Measurements from ENCODE around the gene BZW1. TPM values are rescaled to one million over a fixed set of nuclear protein-coding genes. Genes with fewer than 3 reads are reported as not detected.

BZW1 gene
- total and polyA plus RNA-seq, 2 donors from 2014 or later = 50.5 to 188 TPM

DNA sequence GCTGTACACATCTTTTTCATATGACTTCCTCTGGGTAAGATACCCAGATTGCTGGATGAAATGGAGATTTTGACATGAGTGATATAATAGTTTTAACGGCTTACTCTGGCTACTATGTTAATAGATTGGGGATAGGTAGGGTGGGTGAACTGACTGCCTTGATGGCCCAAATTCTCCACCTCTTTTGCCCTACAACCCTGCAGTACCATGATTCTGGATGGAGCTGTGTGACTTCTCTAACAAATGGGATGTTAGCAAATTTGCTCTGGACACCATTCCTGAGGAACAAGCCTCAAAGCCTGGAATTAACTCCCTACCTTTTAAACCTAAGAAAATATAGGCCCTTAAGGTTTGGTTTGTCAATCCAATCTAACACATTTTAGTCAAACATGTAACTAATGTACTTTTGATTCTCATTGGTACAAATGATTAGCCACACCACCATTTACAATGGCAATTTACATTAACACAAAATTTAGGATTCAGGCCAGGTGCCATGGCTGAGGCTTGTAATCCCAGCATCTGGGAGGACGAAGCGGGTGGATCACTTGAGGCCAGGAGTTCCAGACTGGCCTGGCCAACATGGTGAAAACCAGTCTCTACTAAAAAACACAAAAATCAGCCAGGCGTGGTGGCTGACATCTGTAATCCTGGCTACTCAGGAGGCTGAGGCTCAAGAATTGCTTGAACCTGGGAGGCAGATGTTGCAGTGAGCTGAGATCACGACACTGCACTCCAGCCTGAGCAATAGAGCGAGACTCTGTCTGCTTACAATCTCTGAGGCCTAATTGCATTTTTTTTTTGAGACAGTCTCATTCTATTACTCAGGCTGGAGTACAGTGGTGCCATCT is 39.9 kb downstream of the BZW1 start:
- H3K4me1 ChIP-seq (ENCODE audit: control insufficient read depth in 2 of 3, insufficient read depth in 2 of 3, low read depth in 1 of 3, low read length in 3 of 3) = no peaks in the 10 kb centered on the region
- TF ChIP-seq, protein P1, sequence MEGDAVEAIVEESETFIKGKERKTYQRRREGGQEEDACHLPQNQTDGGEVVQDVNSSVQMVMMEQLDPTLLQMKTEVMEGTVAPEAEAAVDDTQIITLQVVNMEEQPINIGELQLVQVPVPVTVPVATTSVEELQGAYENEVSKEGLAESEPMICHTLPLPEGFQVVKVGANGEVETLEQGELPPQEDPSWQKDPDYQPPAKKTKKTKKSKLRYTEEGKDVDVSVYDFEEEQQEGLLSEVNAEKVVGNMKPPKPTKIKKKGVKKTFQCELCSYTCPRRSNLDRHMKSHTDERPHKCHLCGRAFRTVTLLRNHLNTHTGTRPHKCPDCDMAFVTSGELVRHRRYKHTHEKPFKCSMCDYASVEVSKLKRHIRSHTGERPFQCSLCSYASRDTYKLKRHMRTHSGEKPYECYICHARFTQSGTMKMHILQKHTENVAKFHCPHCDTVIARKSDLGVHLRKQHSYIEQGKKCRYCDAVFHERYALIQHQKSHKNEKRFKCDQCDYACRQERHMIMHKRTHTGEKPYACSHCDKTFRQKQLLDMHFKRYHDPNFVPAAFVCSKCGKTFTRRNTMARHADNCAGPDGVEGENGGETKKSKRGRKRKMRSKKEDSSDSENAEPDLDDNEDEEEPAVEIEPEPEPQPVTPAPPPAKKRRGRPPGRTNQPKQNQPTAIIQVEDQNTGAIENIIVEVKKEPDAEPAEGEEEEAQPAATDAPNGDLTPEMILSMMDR (IDR thresholded peaks at IDR 0.05; ENCODE audit: borderline replicate concordance, extremely low read depth, insufficient read depth) = no peak
- H3K4me3 ChIP-seq (ENCODE audit: low read length in 3 of 3) = no peak overlapping the region
- no peaks in the 10 kb centered on the region for H3K27me3 ChIP-seq (ENCODE audit: control insufficient read depth, insufficient read depth, low read length)
- peaks cover 10 to 45% (median 34%) of the 10 kb centered on the region in 3 donors for H3K36me3 ChIP-seq (ENCODE audit: control insufficient read depth in 2 of 3, insufficient read depth in 3 of 3, low read length in 3 of 3)
- no peak for DNase-seq
- no peak for FAIRE-seq
- H3K9me3 ChIP-seq (ENCODE audit: control insufficient read depth in 2 of 3, insufficient read depth in 1 of 3, low read length in 3 of 3) = no peaks in the 10 kb centered on the region
- intact Hi-C loops (cut with DNase I) = no loop called here
- no peak overlapping the region for H3K9ac ChIP-seq (ENCODE audit: low read length in 3 of 3)
- no peak overlapping the region for H3K27ac ChIP-seq (ENCODE audit: low read depth in 2 of 2, low read length in 2 of 2)

DNA sequence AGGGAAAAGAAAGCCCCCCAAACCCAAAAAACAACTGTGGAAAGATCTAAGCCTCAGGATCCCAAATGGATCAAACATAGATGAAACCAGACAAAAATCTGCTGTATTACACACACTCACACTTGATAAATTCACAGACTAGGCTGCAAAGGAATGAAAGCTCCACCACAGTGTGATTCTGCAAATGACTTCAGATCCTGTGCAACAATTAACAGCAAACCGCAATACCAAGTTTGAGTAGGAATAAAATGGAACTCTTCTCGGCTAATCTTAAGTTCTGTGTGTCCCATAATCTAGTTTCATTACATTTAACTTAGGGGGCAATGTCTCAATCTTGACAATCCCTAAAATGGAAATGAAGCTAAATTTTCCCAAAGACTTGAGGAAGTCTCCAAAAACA is 40.9 kb downstream of the BZW1 start:
- Histone ChIP-seq H3K27me3 (ENCODE audit: control insufficient read depth, insufficient read depth, low read length) (no peaks in the 10 kb centered on the region), H3K4me3 (ENCODE audit: low read length in 3 of 3) (no peak overlapping the region), H3K36me3 (ENCODE audit: control insufficient read depth in 2 of 3, insufficient read depth in 3 of 3, low read length in 3 of 3) (peaks cover 16 to 55% (median 44%) of the 10 kb centered on the region in 3 donors), H3K9me3 (ENCODE audit: control insufficient read depth in 2 of 3, insufficient read depth in 1 of 3, low read length in 3 of 3) (no peaks in the 10 kb centered on the region), H3K4me1 (ENCODE audit: control insufficient read depth in 2 of 3, insufficient read depth in 2 of 3, low read depth in 1 of 3, low read length in 3 of 3) (no peaks in the 10 kb centered on the region), H3K27ac (ENCODE audit: low read depth in 2 of 2, low read length in 2 of 2) (no peak overlapping the region), H3K9ac (ENCODE audit: low read length in 3 of 3) (no peak overlapping the region)
- intact Hi-C loops (cut with DNase I) = no loop called here
- DNase-seq (no peak), FAIRE-seq (no peak)
- TF ChIP-seq, protein P1 (IDR thresholded peaks at IDR 0.05; ENCODE audit: borderline replicate concordance, extremely low read depth, insufficient read depth) = no peak

DNA sequence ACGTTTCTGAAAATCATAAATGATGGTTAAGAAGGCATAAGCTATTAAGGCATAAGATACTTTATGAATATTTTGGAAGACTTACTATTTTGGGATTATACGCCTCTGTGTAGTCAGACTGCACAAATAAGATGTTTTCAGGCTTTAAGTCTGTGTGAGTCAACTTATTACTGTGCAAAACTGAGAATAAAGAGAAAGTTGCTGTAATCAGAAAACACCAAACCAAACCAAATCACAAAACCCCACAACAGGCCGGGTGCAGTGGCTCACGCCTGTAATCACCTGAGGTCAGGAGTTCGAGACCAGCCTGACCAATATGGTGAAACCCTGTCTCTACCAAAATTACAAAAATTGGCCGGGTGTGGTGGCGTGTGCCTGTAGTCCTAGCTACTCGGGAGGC is 45.1 kb downstream of the BZW1 start:
- Histone ChIP-seq H3K4me3 (ENCODE audit: low read length in 3 of 3) (no peak overlapping the region), H3K27ac (ENCODE audit: low read depth in 2 of 2, low read length in 2 of 2) (no peak overlapping the region), H3K4me1 (ENCODE audit: control insufficient read depth in 2 of 3, insufficient read depth in 2 of 3, low read depth in 1 of 3, low read length in 3 of 3) (peaks cover 3 to 11% (median 4%) of the 10 kb centered on the region in 3 donors), H3K9me3 (ENCODE audit: control insufficient read depth in 2 of 3, insufficient read depth in 1 of 3, low read length in 3 of 3) (no peaks in the 10 kb centered on the region), H3K36me3 (ENCODE audit: control insufficient read depth in 2 of 3, insufficient read depth in 3 of 3, low read length in 3 of 3) (peaks cover 29 to 84% (median 50%) of the 10 kb centered on the region in 3 donors), H3K27me3 (ENCODE audit: control insufficient read depth, insufficient read depth, low read length) (no peaks in the 10 kb centered on the region), H3K9ac (ENCODE audit: low read length in 3 of 3) (no peak overlapping the region)
- intact Hi-C loops (cut with DNase I) = no loop called here
- no peak for FAIRE-seq
- TF ChIP-seq, protein P1 (IDR thresholded peaks at IDR 0.05; ENCODE audit: borderline replicate concordance, extremely low read depth, insufficient read depth) = no peak
- DNase-seq = no peak

Data from kidney (tissue), 14 donors.